WTC11 (cell line): Measurements from ENCODE around the gene TRPM7. TPM values are rescaled to one million over a fixed set of nuclear protein-coding genes. Genes with fewer than 3 reads are reported as not detected.

ENCODE experiments used
- ATAC-seq: fragments of 200-7000 bp; cut with Tn5 transposase; 2 replicates; pipeline ENCODE4 v1.10.0; 2021; ENCODE audit warnings: mild to moderate bottlenecking, moderate library complexity
- CTCF ChIA-PET: fragments of 300-600 bp; sonication (Branson Sonifier 250); formaldehyde crosslinking; loops from one replicate; lab custom pipeline; 2021; ENCODE audit warnings: antibody characterized with exemption; lab: Charles Lee
- POLR2A ChIA-PET: fragments of 350-600 bp; sonication (Branson Sonifier 250); formaldehyde crosslinking; loops from one replicate; lab custom pipeline; 2021; ENCODE audit warnings: antibody characterized with exemption; lab: Charles Lee
- DNase-seq: peaks from one replicate; pipeline ENCODE4 v3.0.0; 2021; ENCODE audit warnings: low spot score
- H3K27ac Mint-ChIP-seq: 2 replicates; pipeline ENCODE4 v1.8.0; 2021; ENCODE audit warnings: mixed read lengths
- H3K27me3 Mint-ChIP-seq: 2 replicates; pipeline ENCODE4 v1.8.0; 2021; ENCODE audit warnings: low read depth, mild to moderate bottlenecking, moderate library complexity, mixed read lengths
- H3K36me3 Mint-ChIP-seq: 2 replicates; pipeline ENCODE4 v1.8.0; 2021; ENCODE audit warnings: mixed read lengths
- H3K4me1 Mint-ChIP-seq: 2 replicates; pipeline ENCODE4 v1.8.0; 2022; ENCODE audit warnings: mixed read lengths
- H3K4me3 Mint-ChIP-seq: 2 replicates; pipeline ENCODE4 v1.8.0; 2021; ENCODE audit warnings: mild to moderate bottlenecking, moderate library complexity, mixed read lengths
- H3K9me3 Mint-ChIP-seq: 2 replicates; pipeline ENCODE4 v1.8.0; 2021; ENCODE audit warnings: mixed read lengths
- CBFB ChIP-seq: sonication (generic); formaldehyde crosslinking; IDR thresholded peaks from 2 replicates; pipeline ENCODE4 v1.8.1; 2022; ENCODE audit warnings: mild to moderate bottlenecking, low read depth, missing genetic modification reagents
- CTCF ChIP-seq: fragments of 200-600 bp; IDR thresholded peaks from 2 replicates; pipeline ENCODE4 v1.8.0; 2022; ENCODE audit warnings: antibody characterized with exemption
- E2F1 ChIP-seq: sonication (generic); formaldehyde crosslinking; IDR thresholded peaks from 2 replicates; pipeline ENCODE4 v1.8.0; 2022; ENCODE audit warnings: mild to moderate bottlenecking, missing genetic modification reagents
- EMX1 ChIP-seq: fragments of 250-450 bp; sonication (Bioruptor Pico); IDR thresholded peaks from 2 replicates; pipeline ENCODE4 v1.8.0; 2021; ENCODE audit warnings: mild to moderate bottlenecking
- FOXJ3 ChIP-seq: sonication (generic); formaldehyde crosslinking; IDR thresholded peaks from 2 replicates; pipeline ENCODE4 v1.9.0; 2021; ENCODE audit warnings: missing genetic modification reagents, mild to moderate bottlenecking, borderline replicate concordance
- IRF1 ChIP-seq: sonication (generic); formaldehyde crosslinking; IDR thresholded peaks from 2 replicates; pipeline ENCODE4 v1.8.0; 2023; ENCODE audit warnings: missing genetic modification reagents
- IRF2 ChIP-seq: sonication (generic); formaldehyde crosslinking; IDR thresholded peaks from 2 replicates; pipeline ENCODE4 v1.8.0; 2022; ENCODE audit warnings: low read depth, missing genetic modification reagents, borderline replicate concordance
- MYBL2 ChIP-seq: sonication (generic); formaldehyde crosslinking; IDR thresholded peaks from 2 replicates; pipeline ENCODE4 v1.8.1; 2023; ENCODE audit warnings: mild to moderate bottlenecking, moderate library complexity, missing genetic modification reagents
- NFATC4 ChIP-seq: fragments of 250-450 bp; sonication (Bioruptor Pico); IDR thresholded peaks from 2 replicates; pipeline ENCODE4 v1.9.0; 2021; ENCODE audit warnings: mild to moderate bottlenecking
- NFE2L1 ChIP-seq: sonication (generic); formaldehyde crosslinking; IDR thresholded peaks from 2 replicates; pipeline ENCODE4 v1.8.1; 2023; ENCODE audit warnings: missing genetic modification reagents
- NR3C1 ChIP-seq: sonication (generic); formaldehyde crosslinking; conservative IDR thresholded peaks from 2 replicates; pipeline ENCODE4 v1.8.1; 2023; ENCODE audit warnings: low read depth, mild to moderate bottlenecking, missing genetic modification reagents
- PREB ChIP-seq: sonication (generic); formaldehyde crosslinking; IDR thresholded peaks from 2 replicates; pipeline ENCODE4 v1.8.1; 2022; ENCODE audit warnings: mild to moderate bottlenecking, missing genetic modification reagents, moderate library complexity, borderline replicate concordance
- SMAD4 ChIP-seq: sonication (generic); formaldehyde crosslinking; IDR thresholded peaks from 2 replicates; pipeline ENCODE4 v1.8.0; 2022; ENCODE audit warnings: mild to moderate bottlenecking, missing genetic modification reagents
- SOX15 ChIP-seq: fragments of 250-450 bp; sonication (Bioruptor Pico); IDR thresholded peaks from 2 replicates; pipeline ENCODE4 v1.9.0; 2021; ENCODE audit warnings: mild to moderate bottlenecking
- ZBTB43 ChIP-seq: sonication (generic); formaldehyde crosslinking; IDR thresholded peaks from 2 replicates; pipeline ENCODE4 v1.8.1; 2023; ENCODE audit warnings: mild to moderate bottlenecking, missing genetic modification reagents
- ZNF138 ChIP-seq: sonication (generic); formaldehyde crosslinking; conservative IDR thresholded peaks from 2 replicates; pipeline ENCODE4 v1.8.1; 2022; ENCODE audit warnings: mild to moderate bottlenecking, moderate library complexity, missing genetic modification reagents
- ZNF219 ChIP-seq: sonication (generic); formaldehyde crosslinking; IDR thresholded peaks from 2 replicates; pipeline ENCODE4 v1.8.0; 2023; ENCODE audit warnings: missing genetic modification reagents, mild to moderate bottlenecking, borderline replicate concordance
- ZNF263 ChIP-seq: sonication (generic); formaldehyde crosslinking; IDR thresholded peaks from 2 replicates; pipeline ENCODE4 v1.8.1; 2022; ENCODE audit warnings: low read depth, mild to moderate bottlenecking, moderate library complexity, missing genetic modification reagents
- ZNF281 ChIP-seq: sonication (generic); formaldehyde crosslinking; IDR thresholded peaks from 2 replicates; pipeline ENCODE4 v1.8.0; 2023; ENCODE audit warnings: mild to moderate bottlenecking, missing genetic modification reagents
- ZNF416 ChIP-seq: fragments of 250-450 bp; sonication (Bioruptor Pico); IDR thresholded peaks from 2 replicates; pipeline ENCODE4 v1.9.0; 2021; ENCODE audit warnings: mild to moderate bottlenecking, inconsistent platforms
- ZNF423 ChIP-seq: fragments of 250-450 bp; sonication (Bioruptor Pico); IDR thresholded peaks from 2 replicates; pipeline ENCODE4 v2.1.2; 2022; ENCODE audit warnings: mild to moderate bottlenecking, moderate library complexity
- total RNA-seq: library from RNA; stranded (reverse); gene quantifications from 3 replicates; pipeline ENCODE4 v1.2.3, GENCODE V29; 2021

Gene TRPM7
- total RNA-seq, 1 experiment from 2014 or later = 24.0 TPM

- TF ChIP-seq E2F1 (CRISPR knock-in tag) (no peak), CBFB (CRISPR knock-in tag) (no peak), IRF2 (no peak), CTCF (no peak), NR3C1 (CRISPR knock-in tag) (no peak)
Observed at GRCh38 chr15:50735156-50735555, 48.6 kb upstream of the TRPM7 start (continued).

- no peak overlapping the region for H3K27ac Mint-ChIP-seq
- CTCF ChIA-PET = no interaction called here
- no peak for ATAC-seq
Observed at GRCh38 chr15:50726315-50726714, 39.7 kb upstream of the TRPM7 start.

More at GRCh38 chr15:50726315-50726714, 39.7 kb upstream of the TRPM7 start:
- no peak for TF ChIP-seq ZNF263 (CRISPR knock-in tag)
- TF ChIP-seq MYBL2 (CRISPR knock-in tag) = no peak
- TF ChIP-seq ZNF281 (CRISPR knock-in tag) = no peak
- TF ChIP-seq NFATC4 (CRISPR knock-in tag) = no peak
- no peak for TF ChIP-seq SOX15 (CRISPR knock-in tag)
- no peak for TF ChIP-seq PREB
- no peak for TF ChIP-seq SMAD4 (CRISPR knock-in tag)
- TF ChIP-seq ZBTB43 (CRISPR knock-in tag) = no peak
- no peak for TF ChIP-seq IRF1 (CRISPR knock-in tag)
- TF ChIP-seq FOXJ3 (CRISPR knock-in tag) = no peak
- TF ChIP-seq NFE2L1 (CRISPR knock-in tag) = no peak
- no peak for TF ChIP-seq ZNF423 (CRISPR knock-in tag)
- TF ChIP-seq IRF2 = no peak
- TF ChIP-seq ZNF219 (CRISPR knock-in tag) = no peak
- TF ChIP-seq ZNF416 = no peak
- no peak for TF ChIP-seq ZNF138 (CRISPR knock-in tag)
- TF ChIP-seq EMX1 (CRISPR knock-in tag) = no peak
- TF ChIP-seq, all 79 proteins: peak for 0
- Mint-ChIP-seq H3K9me3 (no peaks in the 10 kb centered on the region), H3K36me3 (peaks cover 8% of the 10 kb centered on the region), H3K27me3 (no peaks in the 10 kb centered on the region), H3K4me1 (peaks cover 4% of the 10 kb centered on the region; the same call in 1 of the 2 replicates), H3K4me3 (no peak overlapping the region)
- no peak for DNase-seq
- POLR2A ChIA-PET = no interaction called here
